Upper lobe of left lung (tissue), 4 donors: ENCODE results near the gene MACROD2.

Experiments used
- EP300 ChIP-seq, 4 donors: sonication (generic); formaldehyde crosslinking; IDR thresholded peaks; one replicate each; pipeline ENCODE4 v1.5.1; 2017; ENCODE audit warnings: antibody characterized with exemption in 4 of 4, control low read depth in 2 of 4
- POLR2A ChIP-seq, 4 donors: fragments of 450-650 bp; IDR thresholded peaks; one replicate each; pipeline ENCODE4 v1.5.1; 2016 to 2017; ENCODE audit warnings: antibody characterized with exemption in 4 of 4, mild to moderate bottlenecking in 2 of 4
- POLR2AphosphoS5 ChIP-seq, 2 donors: sonication (generic); formaldehyde crosslinking; IDR thresholded peaks; one replicate each; pipeline ENCODE4 v1.5.1; 2017; ENCODE audit warnings: antibody characterized with exemption in 2 of 2
- TF ChIP-seq, protein P1 (sequence below), 6 experiments: fragments of 450-650 bp in 4 of 6; fragments of 200-600 bp in 2 of 6; sonication (generic) in 2 of 6; IDR thresholded peaks; one replicate each; pipeline ENCODE4 v1.5.1; 2016 to 2019; ENCODE audit warnings: antibody characterized with exemption in 6 of 6

DNA sequence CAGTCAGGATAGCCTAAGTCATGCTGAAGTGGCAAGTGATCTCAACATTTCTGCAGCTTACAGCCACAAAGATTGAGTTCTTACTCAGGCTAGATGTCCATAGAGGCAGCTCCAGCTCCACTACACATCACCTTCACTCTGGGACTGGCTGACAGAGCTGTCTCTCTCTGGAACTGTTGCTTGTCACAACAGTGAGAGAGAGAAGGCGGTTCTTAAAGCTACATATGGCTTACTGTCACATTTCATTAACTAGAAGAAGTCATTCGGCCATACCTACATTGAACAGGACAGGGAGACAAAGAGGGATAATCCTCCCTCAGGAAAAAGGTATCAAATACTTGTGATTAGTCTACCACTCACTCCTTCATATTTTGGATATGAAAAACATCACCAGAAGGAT is 1257.0 kb downstream of the MACROD2 start:
- TF ChIP-seq, protein P1, sequence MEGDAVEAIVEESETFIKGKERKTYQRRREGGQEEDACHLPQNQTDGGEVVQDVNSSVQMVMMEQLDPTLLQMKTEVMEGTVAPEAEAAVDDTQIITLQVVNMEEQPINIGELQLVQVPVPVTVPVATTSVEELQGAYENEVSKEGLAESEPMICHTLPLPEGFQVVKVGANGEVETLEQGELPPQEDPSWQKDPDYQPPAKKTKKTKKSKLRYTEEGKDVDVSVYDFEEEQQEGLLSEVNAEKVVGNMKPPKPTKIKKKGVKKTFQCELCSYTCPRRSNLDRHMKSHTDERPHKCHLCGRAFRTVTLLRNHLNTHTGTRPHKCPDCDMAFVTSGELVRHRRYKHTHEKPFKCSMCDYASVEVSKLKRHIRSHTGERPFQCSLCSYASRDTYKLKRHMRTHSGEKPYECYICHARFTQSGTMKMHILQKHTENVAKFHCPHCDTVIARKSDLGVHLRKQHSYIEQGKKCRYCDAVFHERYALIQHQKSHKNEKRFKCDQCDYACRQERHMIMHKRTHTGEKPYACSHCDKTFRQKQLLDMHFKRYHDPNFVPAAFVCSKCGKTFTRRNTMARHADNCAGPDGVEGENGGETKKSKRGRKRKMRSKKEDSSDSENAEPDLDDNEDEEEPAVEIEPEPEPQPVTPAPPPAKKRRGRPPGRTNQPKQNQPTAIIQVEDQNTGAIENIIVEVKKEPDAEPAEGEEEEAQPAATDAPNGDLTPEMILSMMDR (IDR thresholded peaks at IDR 0.05) = no peak
- no peak for TF ChIP-seq POLR2AphosphoS5 (IDR thresholded peaks at IDR 0.05)
- TF ChIP-seq POLR2A (IDR thresholded peaks at IDR 0.05) = no peak
- TF ChIP-seq EP300 (IDR thresholded peaks at IDR 0.05) = no peak
